SH-SY5Y (cell line): ENCODE results near the gene ATP8B4.

Experiments
- GATA2 ChIP-seq: IDR thresholded peaks from 2 replicates; pipeline ENCODE4 v1.6.1; 2011; ENCODE audit warnings: mild to moderate bottlenecking, low read depth, low read length
- GATA3 ChIP-seq: IDR thresholded peaks from 2 replicates; pipeline ENCODE4 v1.6.1; 2011; ENCODE audit warnings: low read depth, mild to moderate bottlenecking, low read length, moderate library complexity

- no peak for TF ChIP-seq GATA3
- TF ChIP-seq GATA2: no peak
Measured at GRCh38 chr15:49986326-49986725, 132.7 kb downstream of the ATP8B4 start.
